A549 (cell line): Measurements from ENCODE around the gene KIAA0753.

Experiments
- RAD21 ChIP-seq, 2 experiments: fragments of >200 bp in 1 of 2; sonication (Bioruptor Twin) in 1 of 2; formaldehyde crosslinking in 1 of 2; IDR thresholded peaks in 1 of 2; conservative IDR thresholded peaks in 1 of 2; 2 replicates in 1 of 2; 3 replicates in 1 of 2; pipeline ENCODE4 v1.6.1; 2012 to 2018; ENCODE audit warnings: inconsistent platforms in 1 of 2
- RFX5 ChIP-seq: fragments of 450-650 bp; IDR thresholded peaks from 2 replicates; pipeline ENCODE4 v1.7.1; 2014; ENCODE audit warnings: antibody characterized with exemption, mild to moderate bottlenecking, moderate library complexity
- TF ChIP-seq, protein P1 (sequence below): fragments of >200 bp; sonication (Bioruptor Twin); formaldehyde crosslinking; IDR thresholded peaks from 3 replicates; pipeline ENCODE4 v1.5.1; 2016

GRCh38 chr17:6555331-6556120 is 85.0 kb downstream of the KIAA0753 start:
- TF ChIP-seq, protein P1, sequence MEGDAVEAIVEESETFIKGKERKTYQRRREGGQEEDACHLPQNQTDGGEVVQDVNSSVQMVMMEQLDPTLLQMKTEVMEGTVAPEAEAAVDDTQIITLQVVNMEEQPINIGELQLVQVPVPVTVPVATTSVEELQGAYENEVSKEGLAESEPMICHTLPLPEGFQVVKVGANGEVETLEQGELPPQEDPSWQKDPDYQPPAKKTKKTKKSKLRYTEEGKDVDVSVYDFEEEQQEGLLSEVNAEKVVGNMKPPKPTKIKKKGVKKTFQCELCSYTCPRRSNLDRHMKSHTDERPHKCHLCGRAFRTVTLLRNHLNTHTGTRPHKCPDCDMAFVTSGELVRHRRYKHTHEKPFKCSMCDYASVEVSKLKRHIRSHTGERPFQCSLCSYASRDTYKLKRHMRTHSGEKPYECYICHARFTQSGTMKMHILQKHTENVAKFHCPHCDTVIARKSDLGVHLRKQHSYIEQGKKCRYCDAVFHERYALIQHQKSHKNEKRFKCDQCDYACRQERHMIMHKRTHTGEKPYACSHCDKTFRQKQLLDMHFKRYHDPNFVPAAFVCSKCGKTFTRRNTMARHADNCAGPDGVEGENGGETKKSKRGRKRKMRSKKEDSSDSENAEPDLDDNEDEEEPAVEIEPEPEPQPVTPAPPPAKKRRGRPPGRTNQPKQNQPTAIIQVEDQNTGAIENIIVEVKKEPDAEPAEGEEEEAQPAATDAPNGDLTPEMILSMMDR: no peak
- TF ChIP-seq RFX5 (no peak), RAD21 (conservative IDR thresholded peaks at IDR 0.05 in 1 of 2, IDR thresholded peaks at IDR 0.05 in 1 of 2) (no peak)
